D721Med (cell line): Measurements from ENCODE around the gene HMCN2.

Experiments
- DNase-seq: peaks from one replicate; pipeline ENCODE4 v3.0.0; 2011; ENCODE audit warnings: low spot score; ENCODE audit not compliant: insufficient read length
- FAIRE-seq: peaks from 2 replicates; lab custom pipeline; 2011; peaks lifted over from hg19 to GRCh38; lab: Jason Lieb, UNC
- TF ChIP-seq, protein P1 (sequence below): IDR thresholded peaks from 2 replicates; pipeline ENCODE4 v1.5.1; 2012; ENCODE audit warnings: mild to moderate bottlenecking, control low read depth; ENCODE audit not compliant: insufficient read depth; ENCODE audit errors: missing control alignments

HMCN2 gene

DNA sequence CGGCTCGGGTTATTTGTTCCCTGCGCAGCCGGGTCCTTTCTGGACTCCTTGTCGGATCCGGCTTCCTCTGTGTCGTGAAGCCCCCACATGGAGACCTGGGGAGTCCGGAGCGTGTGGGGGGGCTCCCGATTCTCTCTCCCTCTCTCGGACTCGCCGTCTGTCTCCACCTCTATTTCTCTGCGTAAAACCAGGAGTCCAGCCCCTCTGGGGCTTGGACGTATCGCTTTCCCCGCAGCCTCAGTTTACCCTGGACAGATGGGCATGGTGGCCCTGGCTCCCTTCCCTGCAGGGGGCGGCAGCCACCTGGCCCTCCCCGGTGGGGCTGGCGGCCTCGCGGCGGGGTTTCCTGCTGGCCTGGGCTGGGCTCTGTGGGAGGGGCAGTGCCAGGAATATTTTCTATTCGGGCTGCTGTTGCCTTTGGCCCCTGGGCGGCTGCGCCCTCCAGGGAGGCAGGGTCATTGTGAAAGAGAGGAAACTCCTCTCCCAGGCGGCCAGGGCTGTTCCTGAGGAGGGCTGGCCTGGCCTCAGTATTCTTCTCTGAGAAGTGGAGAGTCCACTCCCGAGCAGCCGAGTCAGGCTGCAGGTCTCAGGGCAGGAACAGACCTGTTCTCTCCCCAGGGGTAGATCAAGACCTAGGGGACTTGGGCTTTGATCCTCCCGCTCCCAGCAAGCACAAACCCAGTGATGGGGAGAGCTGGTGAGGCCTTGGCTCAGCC is 179.9 kb downstream of the HMCN2 start:
- FAIRE-seq = no peak
- no peak for DNase-seq
- TF ChIP-seq, protein P1, sequence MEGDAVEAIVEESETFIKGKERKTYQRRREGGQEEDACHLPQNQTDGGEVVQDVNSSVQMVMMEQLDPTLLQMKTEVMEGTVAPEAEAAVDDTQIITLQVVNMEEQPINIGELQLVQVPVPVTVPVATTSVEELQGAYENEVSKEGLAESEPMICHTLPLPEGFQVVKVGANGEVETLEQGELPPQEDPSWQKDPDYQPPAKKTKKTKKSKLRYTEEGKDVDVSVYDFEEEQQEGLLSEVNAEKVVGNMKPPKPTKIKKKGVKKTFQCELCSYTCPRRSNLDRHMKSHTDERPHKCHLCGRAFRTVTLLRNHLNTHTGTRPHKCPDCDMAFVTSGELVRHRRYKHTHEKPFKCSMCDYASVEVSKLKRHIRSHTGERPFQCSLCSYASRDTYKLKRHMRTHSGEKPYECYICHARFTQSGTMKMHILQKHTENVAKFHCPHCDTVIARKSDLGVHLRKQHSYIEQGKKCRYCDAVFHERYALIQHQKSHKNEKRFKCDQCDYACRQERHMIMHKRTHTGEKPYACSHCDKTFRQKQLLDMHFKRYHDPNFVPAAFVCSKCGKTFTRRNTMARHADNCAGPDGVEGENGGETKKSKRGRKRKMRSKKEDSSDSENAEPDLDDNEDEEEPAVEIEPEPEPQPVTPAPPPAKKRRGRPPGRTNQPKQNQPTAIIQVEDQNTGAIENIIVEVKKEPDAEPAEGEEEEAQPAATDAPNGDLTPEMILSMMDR = no peak

DNA sequence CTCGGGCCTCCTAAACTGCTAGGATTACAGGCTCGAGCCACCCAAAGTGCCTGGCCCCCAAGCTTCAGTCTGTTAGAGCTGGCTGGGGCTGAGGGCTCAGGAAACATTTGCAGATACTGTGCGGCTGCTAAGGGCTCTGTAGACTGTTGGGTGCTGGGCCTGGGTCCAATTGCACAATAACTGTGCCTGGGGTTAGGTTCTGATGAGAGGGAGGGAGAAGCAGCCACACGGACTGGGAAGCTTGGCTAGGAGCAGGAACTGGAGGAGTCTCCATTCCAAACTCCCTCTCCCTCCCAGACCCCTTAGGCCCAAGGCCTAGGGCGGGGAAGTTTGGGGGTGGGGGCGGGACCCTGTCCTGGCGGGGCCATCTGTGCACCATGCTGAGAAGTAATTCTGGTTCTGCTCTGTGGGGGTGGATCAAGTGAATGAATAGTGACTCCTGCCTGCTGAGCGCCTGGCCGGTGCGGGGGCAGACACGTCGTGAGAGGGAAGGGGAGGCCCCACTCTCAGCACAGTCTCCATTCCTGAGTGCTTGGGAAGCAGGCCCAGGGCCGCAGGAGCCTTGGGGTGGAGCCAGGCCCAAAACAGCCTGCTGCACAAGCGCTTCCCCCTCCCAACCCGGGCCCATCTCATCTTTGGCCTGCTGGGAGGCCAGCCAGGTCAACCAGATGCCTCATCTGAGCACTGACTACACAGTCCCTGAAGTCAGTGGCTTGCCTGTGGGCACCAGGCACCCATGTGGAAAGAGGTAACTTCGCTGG is 180.7 kb downstream of the HMCN2 start:
- no peak for DNase-seq
- TF ChIP-seq, protein P1 = no peak
- no peak for FAIRE-seq

DNA sequence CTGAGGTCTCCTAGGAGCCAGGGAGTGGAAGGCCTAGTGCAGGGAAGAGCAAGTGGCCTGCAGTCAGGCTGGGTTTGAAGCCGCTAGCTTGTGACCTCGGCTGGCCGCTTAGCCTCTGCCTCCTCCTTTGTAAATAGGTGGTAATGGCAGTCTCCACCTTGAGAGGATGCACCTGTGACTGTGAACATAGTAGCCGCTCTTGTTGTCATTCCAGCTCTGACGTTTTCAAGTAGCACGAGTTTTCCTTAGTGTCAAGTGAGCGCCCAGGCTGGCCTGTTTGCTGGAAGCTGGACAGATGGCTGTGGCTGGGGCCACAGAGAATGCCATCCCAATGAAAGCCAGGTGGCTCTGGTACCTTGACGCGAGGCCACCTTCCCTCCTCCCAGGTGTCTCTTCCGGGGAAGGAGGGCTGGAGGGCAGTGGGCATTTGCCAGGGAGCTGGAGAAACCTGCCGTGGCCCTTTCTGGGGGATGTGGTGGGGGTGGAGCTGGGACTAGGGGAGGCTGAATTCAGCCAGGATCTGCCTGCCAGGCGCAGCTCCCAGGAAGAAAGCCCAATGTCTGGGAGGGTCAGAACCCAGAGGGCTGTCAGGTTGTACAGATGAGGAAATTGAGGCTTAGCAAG is 181.7 kb downstream of the HMCN2 start:
- no peak for FAIRE-seq
- TF ChIP-seq, protein P1 = no peak
- DNase-seq = no peak

DNA sequence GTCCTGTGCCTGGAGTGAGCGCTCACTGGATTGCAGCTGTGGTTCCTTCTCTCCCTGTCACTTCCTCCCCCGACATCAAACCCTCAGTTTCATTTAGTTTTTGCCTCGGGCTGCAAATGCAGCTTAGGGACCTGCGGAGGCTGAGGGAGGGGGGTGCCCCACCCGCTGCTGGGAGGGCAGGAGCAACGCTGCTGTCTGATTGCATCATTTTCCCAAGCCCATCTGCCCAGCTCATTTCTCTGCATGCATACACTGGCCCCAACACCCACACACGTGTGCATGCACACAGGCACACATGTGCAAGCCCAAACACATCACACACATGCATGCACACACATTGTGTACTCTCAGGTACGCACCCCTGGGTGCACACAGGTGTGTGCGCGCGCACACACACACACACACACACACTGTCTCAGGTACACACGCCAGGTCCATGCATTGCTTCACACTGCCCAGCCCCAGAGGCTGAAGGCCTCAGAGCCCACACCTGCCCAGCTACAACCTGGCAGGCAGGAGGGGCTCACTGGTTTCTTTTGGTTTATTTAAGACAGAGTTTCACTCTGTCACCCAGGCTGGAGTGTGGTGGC is 182.6 kb downstream of the HMCN2 start:
- no peak for FAIRE-seq
- TF ChIP-seq, protein P1 = no peak
- no peak for DNase-seq

DNA sequence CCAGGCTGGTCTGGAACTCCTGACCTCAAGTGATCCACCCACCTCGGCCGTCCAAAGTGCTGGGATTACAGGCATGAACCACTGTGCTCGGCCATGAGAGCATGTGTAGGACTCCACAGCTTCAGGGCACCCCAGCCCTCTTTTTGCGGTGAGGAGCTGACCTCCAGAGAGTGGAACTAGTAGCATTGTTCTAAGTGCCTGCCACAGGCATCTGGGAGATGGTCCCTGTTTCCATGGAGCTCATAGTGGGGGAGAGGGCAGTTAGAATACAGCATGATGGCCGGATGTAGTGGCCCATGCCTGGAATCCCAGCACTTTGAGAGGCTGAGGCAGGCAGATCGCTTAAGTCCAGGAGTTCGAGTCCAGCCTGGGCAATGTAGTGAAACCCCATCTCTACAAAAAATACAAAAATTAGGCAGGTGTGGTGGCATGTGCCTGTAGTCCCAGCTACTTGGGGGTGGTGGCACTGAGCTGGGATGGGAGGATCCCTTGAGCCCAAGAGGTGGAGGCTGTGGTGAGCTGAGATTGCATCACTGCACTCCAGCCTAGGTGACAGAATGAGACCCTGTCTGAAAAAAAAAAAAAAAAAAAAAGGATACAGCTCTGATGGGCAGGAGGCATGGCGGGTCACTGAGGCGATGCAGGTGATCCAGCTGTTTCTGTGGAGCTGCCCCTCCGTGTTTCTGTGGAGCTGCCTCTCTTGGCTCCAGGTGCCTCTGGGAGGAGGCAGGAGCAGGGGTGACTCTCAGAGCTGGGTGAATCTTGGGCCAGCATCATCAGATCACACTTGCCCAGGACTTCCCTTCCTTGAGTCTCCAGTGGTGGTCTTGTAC is 183.4 kb downstream of the HMCN2 start:
- no peak for DNase-seq
- no peak for FAIRE-seq
- TF ChIP-seq, protein P1 = no peak

DNA sequence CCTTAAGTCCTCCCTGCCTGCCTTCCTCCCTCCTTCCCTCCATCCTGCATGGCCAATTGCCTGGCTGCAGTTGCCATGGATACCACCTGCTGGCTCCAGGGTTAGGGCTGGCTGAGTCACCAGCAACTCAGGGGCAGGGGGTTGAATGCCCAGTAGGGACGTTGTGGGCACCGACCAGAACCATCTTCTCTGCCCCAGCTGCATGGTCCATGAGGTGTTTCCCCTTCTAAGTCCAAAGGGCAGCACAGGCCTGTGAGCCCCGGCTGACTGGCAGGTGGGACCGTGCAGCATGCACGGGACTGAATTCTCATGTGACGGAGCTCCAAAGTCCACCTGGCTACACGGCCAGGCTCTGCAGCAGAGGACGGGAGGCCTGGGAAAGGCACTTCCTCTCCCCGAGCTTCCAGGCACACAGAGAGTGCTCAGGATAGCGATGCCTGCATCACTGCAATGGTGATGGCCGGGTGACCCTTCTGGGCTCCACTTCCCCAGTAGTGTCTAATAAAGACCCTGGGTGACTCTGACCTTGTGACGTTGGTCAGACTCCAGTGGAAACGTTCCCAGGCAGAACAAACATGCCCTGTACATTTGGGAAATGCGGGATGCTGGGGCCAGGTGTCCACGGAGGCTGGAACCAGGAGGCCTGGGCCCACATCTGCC is 184.9 kb downstream of the HMCN2 start:
- TF ChIP-seq, protein P1 = no peak
- no peak for FAIRE-seq
- DNase-seq = no peak
